Lung (tissue), 12 donors: ENCODE data around the gene GRIK2. TPM values are rescaled to one million over a fixed set of nuclear protein-coding genes. Genes with fewer than 3 reads are reported as not detected.

Experiments used
- ATAC-seq: fragments of 200-7000 bp; cut with Tn5 transposase; one replicate; pipeline ENCODE4 v1.9.1; 2020; ENCODE audit warnings: moderate number of reproducible peaks; ENCODE audit not compliant: insufficient read depth, low FRiP score
- DNase-seq, 3 donors: peaks; one replicate each; pipeline ENCODE4 v3.0.0-alpha.2; 2013 to 2017
- H3K27ac ChIP-seq, 2 donors: one replicate each; pipeline ENCODE4 v1.5.1; 2013; ENCODE audit warnings: mild to moderate bottlenecking in 2 of 2, moderate library complexity in 2 of 2, control low read depth in 1 of 2, inconsistent platforms in 1 of 2, low read depth in 1 of 2, low read length in 1 of 2
- H3K27me3 ChIP-seq, 3 donors: one replicate each; pipeline ENCODE4 v1.5.1; 2013; ENCODE audit warnings: low read length in 2 of 3; ENCODE audit not compliant: control insufficient read depth in 3 of 3, insufficient read depth in 3 of 3
- H3K36me3 ChIP-seq, 4 donors: one replicate each; pipeline ENCODE4 v1.5.1; 2013; ENCODE audit warnings: low read length in 4 of 4, mild to moderate bottlenecking in 1 of 4, moderate library complexity in 1 of 4; ENCODE audit not compliant: control insufficient read depth in 4 of 4, insufficient read depth in 4 of 4
- H3K4me1 ChIP-seq, 5 donors: one replicate each; pipeline ENCODE4 v1.5.1; 2013; ENCODE audit warnings: low read length in 5 of 5, mild to moderate bottlenecking in 2 of 5, moderate library complexity in 1 of 5; ENCODE audit not compliant: control insufficient read depth in 5 of 5, insufficient read depth in 5 of 5
- H3K4me3 ChIP-seq: one replicate; pipeline ENCODE4 v1.5.1; 2013; ENCODE audit warnings: mild to moderate bottlenecking, control low read depth, moderate library complexity
- H3K9ac ChIP-seq, 2 donors: one replicate each; pipeline ENCODE4 v1.5.1; 2013; ENCODE audit warnings: low read length in 2 of 2, control low read depth in 1 of 2; ENCODE audit not compliant: insufficient read depth in 1 of 2
- H3K9me3 ChIP-seq, 4 donors: one replicate each; pipeline ENCODE4 v1.5.1; 2013; ENCODE audit warnings: low read length in 3 of 4, mild to moderate bottlenecking in 1 of 4, moderate library complexity in 1 of 4; ENCODE audit not compliant: control insufficient read depth in 4 of 4, insufficient read depth in 3 of 4
- WGBS, 2 donors: extraction: QIAGEN DNeasy Blood & Tissue Kit; methylation state at CpG; one replicate each; pipeline ENCODE4 v1.1.7; 2013; 5-methylcytosine and 5-hydroxymethylcytosine counted together
- polyA plus RNA-seq, 2 donors: library from polyadenylated mRNA; stranded (reverse); fragments of 200-250 nt; gene quantifications; one replicate each; pipeline ENCODE4 v1.2.1, GENCODE V29; 2013
- total RNA-seq, 2 donors: library from RNA; depleted of rRNA in 1 of 2; stranded (reverse); fragments of >200 nt in 1 of 2; gene quantifications; one replicate each; pipeline ENCODE4 v1.2.1, GENCODE V29; 2014 to 2021
- TF ChIP-seq, protein P1 (sequence below): IDR thresholded peaks from 2 replicates; pipeline ENCODE4 v1.5.1; 2012; ENCODE audit warnings: mild to moderate bottlenecking; ENCODE audit errors: control extremely low read depth, extremely low read depth
- donor health status: control.
- donor health status: control.
- donor health status: Bipolar disorder and iron deficiency.
- donor health status: healthy.
- donor health status: DM: yes; HTN: yes; CAD: no.

The GRIK2 gene
- total and polyA plus RNA-seq, 4 donors, result 0.09 to 5.1 (median 0.67) TPM

DNA sequence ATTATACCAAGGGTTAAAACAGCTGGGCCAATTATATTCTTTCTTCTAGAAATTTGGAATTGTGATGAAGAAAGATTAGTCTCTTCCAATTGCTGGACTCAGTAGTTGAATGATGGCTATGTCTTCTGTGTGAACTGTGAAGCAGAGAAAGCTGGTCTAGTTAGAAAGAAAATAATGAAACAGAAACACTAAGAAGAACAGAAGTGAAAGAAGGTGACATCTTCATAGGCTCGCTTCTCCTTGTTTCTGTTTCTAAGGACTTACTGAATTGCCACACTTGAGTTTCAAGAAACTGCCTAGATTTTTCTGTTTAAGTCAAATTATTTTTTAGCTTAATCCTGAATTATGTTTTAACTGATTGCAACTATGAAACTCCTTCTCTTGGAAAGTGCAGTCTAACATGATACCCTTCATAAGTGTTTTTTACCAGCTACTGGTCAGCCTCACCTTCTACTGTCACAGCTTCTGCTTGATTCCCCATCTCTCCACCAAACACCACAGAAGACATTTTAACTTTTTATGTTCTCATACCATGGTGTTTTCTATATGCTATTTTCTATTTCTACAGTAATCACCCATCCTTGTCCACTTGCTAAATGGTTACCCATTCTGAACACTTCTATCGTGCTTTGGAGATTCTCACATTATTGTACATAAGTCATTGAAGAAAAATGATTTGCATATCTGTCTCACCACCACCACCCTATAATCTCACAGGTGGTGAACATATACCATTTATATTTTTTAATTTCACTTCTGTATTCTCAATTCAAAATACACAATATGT is 268.8 kb downstream of the GRIK2 start:
- DNase-seq (no peak), ATAC-seq (no peak)
- Histone ChIP-seq H3K27me3 (no peaks in the 10 kb centered on the region), H3K4me3 (no peak overlapping the region), H3K27ac (no peak overlapping the region), H3K9me3 (peaks cover 0 to 4% (median 0%) of the 10 kb centered on the region in 4 donors), H3K36me3 (no peaks in the 10 kb centered on the region), H3K9ac (no peak overlapping the region), H3K4me1 (no peaks in the 10 kb centered on the region)
- 93 to 95% methylated on average over 2 of the region's 2 CpGs for WGBS, 2 donors
- TF ChIP-seq, protein P1, sequence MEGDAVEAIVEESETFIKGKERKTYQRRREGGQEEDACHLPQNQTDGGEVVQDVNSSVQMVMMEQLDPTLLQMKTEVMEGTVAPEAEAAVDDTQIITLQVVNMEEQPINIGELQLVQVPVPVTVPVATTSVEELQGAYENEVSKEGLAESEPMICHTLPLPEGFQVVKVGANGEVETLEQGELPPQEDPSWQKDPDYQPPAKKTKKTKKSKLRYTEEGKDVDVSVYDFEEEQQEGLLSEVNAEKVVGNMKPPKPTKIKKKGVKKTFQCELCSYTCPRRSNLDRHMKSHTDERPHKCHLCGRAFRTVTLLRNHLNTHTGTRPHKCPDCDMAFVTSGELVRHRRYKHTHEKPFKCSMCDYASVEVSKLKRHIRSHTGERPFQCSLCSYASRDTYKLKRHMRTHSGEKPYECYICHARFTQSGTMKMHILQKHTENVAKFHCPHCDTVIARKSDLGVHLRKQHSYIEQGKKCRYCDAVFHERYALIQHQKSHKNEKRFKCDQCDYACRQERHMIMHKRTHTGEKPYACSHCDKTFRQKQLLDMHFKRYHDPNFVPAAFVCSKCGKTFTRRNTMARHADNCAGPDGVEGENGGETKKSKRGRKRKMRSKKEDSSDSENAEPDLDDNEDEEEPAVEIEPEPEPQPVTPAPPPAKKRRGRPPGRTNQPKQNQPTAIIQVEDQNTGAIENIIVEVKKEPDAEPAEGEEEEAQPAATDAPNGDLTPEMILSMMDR, result no peak

DNA sequence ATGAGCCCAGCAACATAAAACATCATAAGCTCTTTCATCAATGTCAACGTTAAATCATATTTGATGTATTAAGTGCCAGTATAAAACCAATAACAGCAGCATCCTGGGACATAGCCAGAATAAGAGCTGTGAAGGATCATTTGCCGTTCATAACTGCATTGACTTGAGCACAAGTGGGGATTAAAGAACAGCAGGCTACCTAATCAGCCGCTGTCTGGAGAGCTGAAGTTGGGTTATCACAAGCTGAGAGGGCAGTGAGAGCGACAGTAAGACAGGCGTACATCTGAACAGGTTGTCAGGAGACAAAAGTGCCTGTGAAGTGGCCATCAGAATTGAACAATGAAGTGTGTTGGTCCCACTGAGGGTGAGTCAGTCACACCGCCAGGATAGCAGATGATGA is 269.6 kb downstream of the GRIK2 start:
- H3K27ac ChIP-seq, result no peak overlapping the region
- no peak overlapping the region for H3K9ac ChIP-seq
- no peak for DNase-seq
- no peaks in the 10 kb centered on the region for H3K27me3 ChIP-seq
- no peak for ATAC-seq
- 55 to 70% methylated on average over 6 of the region's 6 CpGs for WGBS, 2 donors
- no peaks in the 10 kb centered on the region for H3K4me1 ChIP-seq
- H3K36me3 ChIP-seq, result no peaks in the 10 kb centered on the region
- H3K4me3 ChIP-seq, result no peak overlapping the region
- H3K9me3 ChIP-seq, result peaks cover 0 to 4% (median 0%) of the 10 kb centered on the region in 4 donors
- TF ChIP-seq, protein P1, result no peak

DNA sequence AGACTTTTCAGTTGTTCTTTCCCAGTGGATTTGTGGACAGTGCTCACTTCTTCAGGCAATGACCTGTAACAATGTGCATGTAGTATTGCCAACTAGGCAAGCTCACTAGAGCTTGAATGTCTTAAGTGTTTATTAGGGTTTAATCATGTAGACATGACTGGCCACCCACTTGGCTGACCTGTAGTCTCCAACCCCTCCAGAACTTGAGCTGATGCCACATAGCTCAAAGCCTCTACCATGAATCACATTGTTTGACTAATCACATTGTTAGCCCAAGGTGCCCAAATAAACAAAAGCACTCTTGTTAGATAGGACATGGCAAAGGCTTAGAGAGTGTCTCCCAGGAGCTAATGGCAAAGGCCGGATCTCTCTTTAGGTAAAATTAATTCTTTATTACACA is 272.7 kb downstream of the GRIK2 start:
- no peaks in the 10 kb centered on the region for H3K36me3 ChIP-seq
- DNase-seq, result no peak
- no peaks in the 10 kb centered on the region for H3K4me1 ChIP-seq
- H3K9ac ChIP-seq, result no peak overlapping the region
- peaks cover 0 to under 1% (median 0%) of the 10 kb centered on the region in 4 donors for H3K9me3 ChIP-seq
- 57 to 74% methylated on average over 1 of the region's 1 CpG for WGBS, 2 donors
- no peak overlapping the region for H3K27ac ChIP-seq
- no peak for ATAC-seq
- TF ChIP-seq, protein P1, result no peak
- H3K27me3 ChIP-seq, result no peaks in the 10 kb centered on the region
- H3K4me3 ChIP-seq, result no peak overlapping the region
